Stimulated activated CD8-positive, alpha-beta memory T cell treated with anti-CD3 and anti-CD28 coated beads, Interleukin-12 subunit alpha, Interleukin-12 subunit beta, amount 100 ng/mL, for 4 hours (primary cell): ENCODE data around the gene KCNT2.
"Not testable (repeated sequence)": the region's sequence is repeated elsewhere in the genome, so short reads cannot be mapped to it uniquely, and the experiment has no call there.

Experiments
- DNase-seq: peaks from one replicate; pipeline ENCODE4 v3.0.0-alpha.2; 2020; ENCODE audit warnings: low read depth

The KCNT2 gene

DNA sequence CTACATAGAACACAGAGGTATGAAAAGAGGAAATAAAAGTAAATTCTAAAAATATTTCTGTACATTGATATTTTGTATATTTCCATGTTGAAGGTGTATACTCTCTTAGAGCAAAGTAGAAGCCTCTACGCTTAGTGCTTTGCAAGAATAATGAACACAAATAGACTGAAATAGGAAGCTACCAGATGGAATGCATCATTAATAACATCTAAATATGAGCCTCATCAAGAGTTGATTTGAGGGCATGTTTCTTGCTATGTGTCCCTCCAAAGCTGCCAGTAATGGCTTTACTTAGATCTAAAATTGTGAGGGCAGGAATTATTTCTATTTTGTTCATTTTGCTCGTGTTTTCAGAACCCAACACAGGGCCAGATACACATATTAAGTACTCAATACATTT, 94.4 kb downstream of the KCNT2 start:
- DNase-seq: no peak

DNA sequence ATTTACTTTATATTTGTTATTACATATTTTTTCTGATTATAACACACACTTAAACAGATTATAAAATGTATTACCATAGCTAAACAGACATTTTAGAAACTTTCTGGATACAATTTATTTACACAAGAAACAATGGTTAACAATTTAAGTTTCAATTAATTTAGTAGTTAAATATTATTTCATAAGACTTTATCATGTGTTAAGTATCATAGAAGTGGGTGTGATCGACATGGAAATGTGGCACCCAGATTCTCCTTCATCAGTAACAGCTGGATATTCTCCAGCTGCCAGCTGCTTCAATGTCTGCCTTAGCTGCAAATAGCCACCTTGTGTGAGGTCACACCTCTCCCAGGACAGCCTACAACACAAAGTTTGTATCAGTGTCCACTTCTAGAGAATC, 97.8 kb downstream of the KCNT2 start:
- DNase-seq: no peak

DNA sequence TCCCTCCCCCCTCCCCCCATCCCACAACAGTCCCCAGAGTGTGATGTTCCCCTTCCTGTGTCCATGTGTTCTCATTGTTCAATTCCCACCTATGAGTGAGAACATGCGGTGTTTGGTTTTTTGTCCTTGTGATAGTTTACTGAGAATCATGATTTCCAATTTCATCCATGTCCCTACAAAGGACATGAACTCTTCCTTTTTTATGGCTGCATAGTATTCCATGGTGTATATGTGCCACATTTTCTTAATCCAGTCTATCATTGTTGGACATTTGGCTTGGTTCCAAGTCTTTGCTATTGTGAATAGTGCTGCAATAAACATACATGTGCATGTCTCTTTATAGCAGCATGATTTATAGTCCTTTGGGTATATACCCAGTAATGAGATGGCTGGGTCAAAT, 104.0 kb downstream of the KCNT2 start:
- not testable (repeated sequence) for DNase-seq

DNA sequence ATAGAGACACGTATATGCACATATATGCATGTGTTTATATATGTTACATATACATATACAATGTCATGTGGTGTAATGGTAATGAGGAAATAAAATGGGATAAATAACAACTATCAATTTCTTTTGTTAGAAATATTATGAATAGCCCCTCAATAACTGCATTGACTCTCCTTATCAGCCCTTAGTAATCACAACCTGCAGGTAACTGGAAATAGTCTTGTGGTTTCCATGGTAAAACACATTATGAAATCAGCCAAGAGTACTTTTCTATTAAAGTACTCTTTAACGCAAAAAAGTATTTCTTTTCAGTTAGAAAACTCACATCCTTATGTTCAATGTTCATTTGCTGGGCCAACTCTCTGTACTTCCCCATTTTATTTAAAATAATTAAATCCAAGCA, 105.8 kb downstream of the KCNT2 start:
- no peak for DNase-seq

DNA sequence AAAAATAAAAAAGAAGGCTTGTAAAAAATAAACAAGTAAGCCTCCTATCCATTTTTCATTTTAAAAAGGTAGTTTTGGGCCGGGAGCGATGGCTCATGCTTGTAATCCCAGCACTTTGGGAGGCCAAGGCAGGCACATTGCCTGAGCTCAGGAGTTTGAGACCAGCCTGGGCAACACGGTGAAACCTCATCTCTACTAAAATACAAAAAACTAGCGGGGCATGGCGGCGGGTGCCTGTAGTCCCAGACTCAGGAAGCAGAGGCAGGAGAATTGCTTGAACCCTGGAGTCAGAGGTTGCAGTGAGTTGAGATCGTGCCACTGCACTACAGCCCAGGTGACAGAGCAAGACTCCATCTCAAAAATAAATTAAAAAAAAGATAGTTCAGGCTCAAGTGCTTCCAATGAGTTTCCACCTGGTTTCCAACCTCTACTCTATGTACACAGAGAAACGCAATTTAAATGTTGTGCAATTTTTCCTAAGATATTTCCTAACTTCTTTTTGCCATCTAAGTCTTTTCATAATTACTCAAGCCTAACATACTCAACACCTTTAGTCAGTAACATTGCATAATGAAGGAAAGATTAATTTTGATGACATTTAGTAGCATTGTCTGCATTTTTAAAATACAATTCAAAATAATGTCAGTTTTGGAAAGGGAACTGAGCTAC, 106.3 kb downstream of the KCNT2 start:
- DNase-seq: no peak

DNA sequence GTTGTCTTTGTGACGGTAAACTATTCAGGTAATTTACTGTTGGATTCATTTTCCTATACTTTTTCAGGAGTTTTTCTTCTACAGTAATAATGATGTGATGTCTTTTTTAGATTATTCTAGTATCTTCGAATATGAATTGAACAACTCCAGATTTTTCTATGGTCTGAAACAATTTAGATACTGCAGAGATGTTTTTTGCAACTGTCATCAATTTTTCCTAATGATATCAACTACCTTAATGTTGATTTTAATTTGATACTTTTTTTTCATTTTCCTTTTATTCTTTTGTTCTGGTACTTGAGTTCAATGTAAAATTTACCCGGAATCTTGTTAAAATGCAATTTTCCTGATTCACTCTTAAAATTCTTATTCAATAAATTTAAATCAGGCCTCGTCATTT, 110.4 kb downstream of the KCNT2 start:
- DNase-seq: no peak

DNA sequence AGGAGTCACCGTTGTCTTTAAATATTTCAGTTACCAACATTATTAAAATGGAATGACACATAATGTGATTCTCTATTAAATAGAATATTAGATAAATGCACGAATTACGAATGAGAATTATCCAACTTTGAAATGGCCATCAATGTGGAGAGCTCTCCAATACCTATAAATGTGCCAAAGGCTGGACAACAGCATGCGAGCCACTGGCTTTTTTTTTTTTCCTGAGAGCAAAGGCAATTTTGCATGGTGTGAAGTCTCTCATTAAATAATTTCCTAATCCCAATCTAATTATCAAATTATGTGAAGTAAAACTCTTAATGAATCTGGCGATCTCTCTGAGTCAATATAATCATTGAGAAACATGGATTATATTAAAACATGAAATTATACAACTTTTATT, 113.5 kb downstream of the KCNT2 start:
- DNase-seq: no peak

DNA sequence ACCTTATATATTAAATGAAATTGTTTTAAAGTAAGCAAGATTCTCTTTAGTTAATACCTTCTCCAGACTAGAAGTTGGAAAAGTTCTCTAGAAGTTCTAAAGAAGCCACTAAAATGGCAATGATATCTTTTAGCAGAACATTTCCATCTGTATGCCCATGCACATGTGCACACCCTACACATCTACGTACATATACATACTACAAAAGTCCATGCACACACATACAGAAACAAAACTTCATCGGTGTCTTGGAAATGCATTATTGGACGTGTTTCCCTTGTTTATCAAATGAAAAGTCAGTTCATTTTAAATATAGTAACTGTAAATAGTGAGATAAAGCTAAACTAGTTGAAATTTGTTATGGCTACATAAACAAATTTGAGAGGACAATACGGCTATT, 114.4 kb downstream of the KCNT2 start:
- DNase-seq: no peak

DNA sequence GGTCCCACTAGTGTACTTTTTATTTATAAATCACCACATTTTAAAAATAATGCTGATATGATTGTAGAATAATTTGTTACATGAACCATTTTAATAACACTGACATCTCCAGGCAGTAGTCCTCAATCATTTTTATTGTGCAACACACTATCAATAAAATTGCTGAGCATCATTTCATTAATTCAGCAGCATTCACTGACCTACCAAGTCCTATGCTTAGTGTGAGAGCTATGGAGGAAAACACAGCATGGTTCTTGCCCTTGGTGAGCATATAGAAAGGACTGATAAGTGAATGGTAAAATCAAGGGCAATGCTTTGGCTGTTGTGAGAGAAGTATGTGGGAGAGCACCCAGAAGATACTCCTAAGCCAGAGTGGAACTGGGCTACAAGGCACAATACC, 119.7 kb downstream of the KCNT2 start:
- no peak for DNase-seq

DNA sequence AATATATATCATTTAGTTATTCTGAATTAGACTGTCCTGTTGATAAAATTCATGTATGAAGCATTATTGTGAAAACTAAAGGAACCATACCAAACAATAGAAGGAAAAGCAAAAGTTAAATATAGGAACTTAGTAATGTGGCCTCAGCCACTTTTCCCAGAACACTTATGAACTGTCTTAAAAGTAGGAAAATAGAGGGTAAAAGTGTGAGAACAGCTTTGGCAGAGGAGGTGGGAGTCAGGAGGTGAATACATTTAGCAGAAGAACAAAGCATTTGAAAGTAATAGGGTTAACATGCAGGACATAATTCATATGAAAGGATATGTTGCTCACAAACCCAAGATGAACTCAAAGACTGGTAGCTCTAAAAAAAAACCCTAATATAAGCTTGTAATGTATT, 121.9 kb downstream of the KCNT2 start:
- no peak for DNase-seq

DNA sequence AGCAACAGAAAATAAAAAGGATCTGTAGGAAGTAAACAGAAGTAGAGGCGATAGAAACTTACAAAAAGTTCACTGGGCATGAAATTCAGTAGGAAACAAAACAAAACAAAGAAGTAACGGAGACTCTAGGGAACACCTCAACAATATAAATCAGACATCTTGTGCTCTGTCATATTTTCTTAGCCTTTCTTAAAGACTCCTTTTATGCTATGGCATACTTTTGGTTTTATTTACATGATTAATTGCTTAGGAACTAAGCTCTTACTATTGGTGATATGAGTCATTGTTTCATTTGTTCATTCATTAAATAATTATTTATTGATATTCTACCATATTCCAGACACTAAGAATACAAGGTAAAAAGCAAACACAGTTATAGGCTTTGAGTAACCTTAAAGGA, 126.6 kb downstream of the KCNT2 start:
- no peak for DNase-seq

DNA sequence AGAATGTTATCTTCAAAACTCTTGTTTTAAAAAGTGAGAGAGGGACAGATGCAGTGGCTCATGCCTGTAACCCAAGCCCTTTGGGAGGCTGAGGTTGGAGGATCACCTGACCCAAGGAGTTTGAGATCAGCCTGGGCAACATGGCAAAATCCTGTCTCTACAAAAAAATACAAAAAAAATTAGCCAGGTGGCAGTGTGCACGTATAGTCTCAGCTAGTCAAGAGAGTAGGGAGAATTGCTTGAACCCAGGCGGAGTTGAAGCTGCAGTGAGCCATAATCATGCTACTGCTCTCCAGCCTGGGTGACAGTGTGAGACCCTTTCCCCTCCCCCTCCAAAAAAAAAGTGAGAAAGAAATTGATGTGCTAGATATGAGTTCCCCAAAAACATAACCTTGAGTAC, 131.0 kb downstream of the KCNT2 start:
- DNase-seq: no peak

DNA sequence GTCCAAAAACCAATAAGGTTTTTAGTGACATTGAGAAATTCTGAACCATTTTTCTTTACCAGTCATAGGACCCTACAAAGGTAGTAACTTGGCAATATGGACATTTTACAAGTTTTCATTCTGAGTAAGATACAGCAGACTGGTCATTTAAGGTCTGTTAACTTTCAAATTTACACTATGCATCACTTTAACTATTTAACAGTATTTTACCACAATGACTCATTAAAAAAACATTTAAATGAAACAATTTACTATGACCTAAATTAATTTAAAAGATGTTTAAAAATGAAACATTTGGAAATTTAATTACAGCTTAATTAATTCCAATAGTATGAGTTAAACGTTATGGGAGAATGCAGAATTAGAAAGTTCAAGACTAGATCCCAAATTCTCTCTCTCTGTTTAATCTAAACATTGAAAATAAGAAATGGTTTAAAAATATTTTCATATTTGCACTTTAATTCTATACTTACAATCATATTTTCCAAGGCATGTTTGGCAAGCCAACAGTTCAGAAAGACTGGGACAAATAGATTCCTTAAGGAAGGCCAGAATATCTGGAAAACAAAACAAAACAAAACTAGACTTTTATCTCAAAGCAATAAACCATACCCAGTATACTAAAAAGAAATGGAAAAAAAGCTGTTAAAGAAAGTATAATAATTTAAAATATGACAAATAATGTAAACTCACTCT, 140.9 kb downstream of the KCNT2 start:
- no peak for DNase-seq

DNA sequence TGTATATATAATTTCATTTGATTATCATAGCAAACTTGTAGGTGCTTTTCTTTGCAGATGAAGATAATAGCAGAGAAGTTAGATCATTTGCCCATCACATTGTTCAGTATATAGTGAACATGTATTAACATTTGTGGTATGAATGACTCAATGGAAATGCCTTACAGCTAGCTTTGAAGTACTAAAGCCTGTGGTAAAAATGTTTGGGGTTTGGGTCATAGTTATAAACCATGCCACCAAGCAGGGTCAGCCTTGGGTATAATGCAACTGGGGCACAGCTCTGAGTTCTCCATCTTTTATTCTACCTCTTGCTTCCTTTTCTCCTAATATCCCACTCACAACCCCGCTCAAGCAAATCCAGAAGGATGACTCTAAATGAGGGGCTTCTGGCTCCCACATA, 141.6 kb downstream of the KCNT2 start:
- DNase-seq: no peak

DNA sequence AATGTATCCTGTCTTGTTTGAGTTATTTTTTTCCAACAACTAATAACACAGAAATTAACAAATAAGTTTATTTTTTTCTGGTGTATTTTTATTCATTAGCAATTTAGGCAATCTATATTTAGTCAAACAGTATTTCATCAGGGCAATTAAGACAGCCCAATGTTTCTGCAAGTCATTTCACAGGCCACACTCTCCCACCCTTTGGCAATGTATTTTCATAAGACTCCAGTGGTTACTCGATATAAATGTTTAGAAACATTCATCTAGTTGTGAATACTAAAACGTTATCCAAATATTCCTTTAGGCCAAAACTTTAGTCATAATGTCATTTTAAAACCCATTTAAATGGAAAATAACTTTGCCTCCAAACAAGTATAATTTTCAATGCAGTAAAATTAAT, 142.1 kb downstream of the KCNT2 start:
- DNase-seq: no peak

DNA sequence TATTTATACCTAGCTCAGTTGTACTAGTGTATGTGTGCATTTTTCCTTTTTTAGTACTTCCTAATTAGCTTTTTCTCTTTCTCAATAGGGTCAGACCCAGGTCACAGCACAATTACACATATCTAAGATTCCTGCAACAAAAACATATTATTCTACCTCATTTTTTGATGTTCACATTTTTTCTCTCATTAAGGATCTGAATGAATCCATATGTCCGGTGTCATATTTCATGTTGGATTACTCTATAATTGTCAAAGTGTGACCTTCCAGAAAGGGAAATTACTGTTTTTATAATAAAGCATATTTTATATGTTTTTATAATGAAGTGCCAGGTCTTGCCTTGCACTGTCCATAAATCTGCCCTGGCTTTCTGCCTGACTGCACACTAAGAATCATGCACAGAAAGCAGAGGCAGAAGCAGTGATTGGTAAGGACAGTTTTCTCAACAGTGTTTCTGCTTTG, 143.7 kb downstream of the KCNT2 start:
- no peak for DNase-seq

DNA sequence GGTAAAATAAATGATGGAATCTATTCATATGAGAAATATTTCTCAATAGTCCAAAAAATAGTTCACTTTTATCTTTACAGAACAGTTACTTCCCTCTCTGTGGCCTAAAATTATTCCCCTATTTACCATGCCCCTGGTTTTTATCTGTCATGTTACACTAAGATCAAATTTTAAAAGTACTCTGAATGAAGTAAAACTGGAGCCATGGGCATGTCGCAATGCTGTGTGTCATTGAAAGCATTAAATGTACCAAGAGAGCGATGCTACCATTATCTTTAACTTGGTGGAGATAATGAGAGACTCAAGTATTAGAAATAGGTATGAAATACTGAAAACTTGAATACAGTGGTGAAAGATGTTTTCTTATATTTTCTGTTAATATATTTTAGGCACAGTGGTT, 146.2 kb downstream of the KCNT2 start:
- no peak for DNase-seq

DNA sequence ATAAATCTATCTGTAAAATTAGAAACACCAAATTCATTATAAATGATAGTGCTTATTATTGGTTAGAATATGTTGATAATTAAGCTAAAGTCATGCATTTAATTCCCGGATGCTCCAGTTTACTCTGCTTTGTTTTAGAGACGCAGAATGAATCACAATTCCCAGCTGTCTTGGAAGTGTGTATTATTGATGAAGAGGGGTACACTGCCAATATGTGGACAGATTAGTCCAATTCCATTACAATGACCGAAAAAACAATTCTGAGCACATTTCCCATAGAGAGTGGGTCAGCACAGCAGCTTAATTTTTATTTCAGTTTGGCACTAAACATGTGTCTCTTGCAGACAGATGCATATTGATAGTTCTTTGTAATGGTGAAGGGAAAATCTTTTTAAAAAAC, 146.7 kb downstream of the KCNT2 start:
- DNase-seq: no peak

DNA sequence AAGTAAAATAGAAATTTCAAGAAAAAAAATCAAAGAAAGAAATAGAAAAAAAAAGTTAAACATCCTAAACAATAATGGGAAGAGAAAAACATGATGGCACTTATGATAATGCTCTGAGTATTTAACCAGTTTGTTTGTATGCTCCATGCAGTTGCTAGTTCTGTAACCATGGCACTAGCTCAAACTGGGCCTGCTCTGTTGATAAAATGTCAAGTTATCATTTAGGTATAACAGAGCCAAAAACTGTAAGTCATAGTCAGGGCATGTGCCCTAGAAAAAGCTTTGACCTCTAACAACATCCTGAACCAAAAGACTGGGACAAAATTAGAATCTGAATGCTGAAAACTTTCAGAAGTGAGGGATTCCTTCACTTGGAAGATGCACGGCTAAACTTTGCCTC, 148.9 kb downstream of the KCNT2 start:
- DNase-seq: no peak

DNA sequence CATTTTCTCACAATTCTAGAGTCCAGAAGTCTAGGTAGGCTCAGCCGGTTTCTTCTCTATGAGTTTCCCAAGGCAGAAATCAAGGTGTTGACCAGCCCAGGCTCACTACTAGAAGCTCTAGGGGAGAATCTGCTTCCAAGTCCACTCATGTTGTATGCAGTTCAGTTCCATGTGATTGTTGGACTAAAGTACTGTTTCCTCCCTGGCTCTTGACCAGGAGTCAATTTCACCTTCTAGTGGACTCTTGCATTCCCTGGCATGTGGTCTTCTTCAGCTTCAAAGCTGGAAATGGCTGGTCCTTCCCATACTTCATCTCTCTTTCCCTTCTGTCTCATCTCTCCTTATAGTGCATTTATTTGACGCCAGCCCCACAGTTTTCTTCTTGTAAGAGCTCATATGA, 153.4 kb downstream of the KCNT2 start:
- DNase-seq: no peak

DNA sequence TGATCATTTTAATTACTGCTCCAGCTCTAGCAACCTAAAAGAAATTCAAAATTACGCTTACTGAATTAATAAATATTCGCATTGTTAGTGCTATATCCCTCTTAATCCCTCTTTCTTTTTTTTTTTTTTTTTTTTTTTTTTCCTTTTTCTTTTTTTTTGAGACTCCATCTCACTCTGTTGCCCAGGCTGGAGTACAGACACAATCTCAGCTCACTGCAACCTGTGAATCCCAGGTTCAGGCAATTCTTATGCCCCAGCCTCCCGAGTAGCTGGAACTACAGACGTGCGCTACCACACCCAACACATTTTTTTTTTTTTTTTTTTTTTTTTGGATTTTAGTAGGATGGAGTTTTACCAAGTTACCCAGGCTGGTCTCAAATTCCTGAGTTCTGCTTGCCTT, 157.1 kb downstream of the KCNT2 start:
- DNase-seq: no peak

DNA sequence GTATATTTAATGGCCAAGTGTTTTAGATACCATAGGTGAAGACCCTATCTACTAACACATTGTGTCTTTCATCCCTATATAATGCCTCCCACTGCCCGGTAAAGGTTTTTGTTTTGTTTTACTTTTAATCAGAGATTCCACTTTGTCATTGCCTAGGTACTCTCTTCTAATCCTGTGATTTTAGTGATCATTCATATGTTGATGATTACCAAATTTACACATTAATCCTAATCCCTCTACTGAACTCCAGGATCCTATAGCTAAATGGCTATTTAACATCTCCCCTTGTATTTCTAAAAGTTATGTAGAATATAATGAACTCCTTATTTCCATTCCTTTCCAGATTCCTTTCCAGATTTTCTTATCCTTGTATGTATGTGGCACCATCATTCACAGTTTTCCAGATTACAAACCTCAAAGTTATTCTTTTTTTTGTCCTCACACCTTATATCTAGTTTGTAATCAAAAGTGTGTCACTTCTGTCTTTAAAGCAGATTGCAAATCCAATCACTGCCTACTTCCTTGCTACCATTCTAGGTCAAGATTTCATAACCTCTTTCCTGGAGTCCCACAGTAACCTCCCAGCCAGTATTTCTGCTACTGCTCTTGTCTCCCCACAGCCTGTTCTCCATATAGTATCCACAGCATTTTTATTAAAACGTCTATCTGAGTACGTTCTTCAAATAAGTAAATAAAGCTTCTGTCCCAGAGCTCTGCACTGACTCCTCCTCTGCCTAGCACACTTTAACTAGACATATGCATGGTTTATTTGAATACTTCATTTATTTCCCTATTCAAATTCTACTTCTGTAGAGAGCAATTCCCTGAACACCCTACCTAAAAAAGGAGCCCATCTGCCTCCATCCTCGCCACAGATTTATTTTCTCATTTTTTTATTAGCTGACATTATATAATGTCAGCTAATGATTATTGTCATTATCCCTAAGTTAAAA, 157.8 kb downstream of the KCNT2 start:
- DNase-seq: no peak

DNA sequence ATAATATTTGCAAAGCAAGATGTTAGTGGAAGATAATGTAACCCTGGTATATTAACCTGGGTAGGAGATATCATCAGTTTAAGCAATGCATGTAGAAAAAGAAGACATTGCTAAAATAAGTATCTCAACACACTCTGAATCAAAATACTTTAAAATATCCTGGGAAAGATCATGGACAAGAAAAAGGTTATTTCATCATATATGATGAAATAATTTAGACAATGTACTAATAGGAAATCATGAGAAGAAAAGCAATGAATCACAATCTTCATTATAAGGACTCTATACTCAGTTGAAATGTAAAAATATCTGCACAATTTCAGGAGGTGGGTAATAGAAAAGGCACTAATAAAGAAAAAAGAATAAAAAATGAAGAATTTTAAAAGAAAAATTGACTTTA, 158.8 kb downstream of the KCNT2 start:
- no peak for DNase-seq
